Ishikawa (cell line): ENCODE data around the gene MRPS11.

Experiments
- CEBPB ChIP-seq: IDR thresholded peaks from 2 replicates; pipeline ENCODE4 v1.6.1; 2012
- CREB1 ChIP-seq: IDR thresholded peaks from 2 replicates; pipeline ENCODE4 v1.6.1; 2012; ENCODE audit warnings: low read depth
- EP300 ChIP-seq: IDR thresholded peaks from 2 replicates; pipeline ENCODE4 v1.6.1; 2012; ENCODE audit warnings: borderline replicate concordance
- RAD21 ChIP-seq: IDR thresholded peaks from 2 replicates; pipeline ENCODE4 v1.6.1; 2012; ENCODE audit warnings: low read depth

DNA sequence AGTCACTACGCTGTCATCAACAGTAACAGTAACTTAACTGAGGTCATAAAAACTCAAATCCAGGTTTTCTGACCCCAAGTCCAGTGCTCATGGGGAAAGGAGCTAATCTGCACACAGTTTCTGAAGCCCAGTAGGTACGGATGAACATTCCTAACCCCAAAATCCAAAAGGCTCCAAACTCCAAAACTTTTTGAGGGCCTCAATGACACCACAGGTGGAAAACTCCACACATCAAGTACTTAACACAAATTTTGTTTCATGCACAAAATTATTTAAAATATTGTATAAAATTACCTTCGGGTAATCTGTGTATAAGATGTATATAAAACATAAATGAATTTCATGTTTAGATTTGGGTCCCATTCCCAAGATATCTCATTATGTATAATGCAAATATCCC is 10.8 kb upstream of the MRPS11 start:
- TF ChIP-seq EP300, result no peak
- no peak for TF ChIP-seq RAD21
- TF ChIP-seq CEBPB, result no peak
- TF ChIP-seq CREB1, result no peak
